OCI-LY1 (cell line): ENCODE measurements around the gene DCUN1D2.

Experiments
- CTCF ChIP-seq: fragments of 200-600 bp; sonication (generic), shearing (Covaris generic); IDR thresholded peaks from 2 replicates; pipeline ENCODE4 v1.5.1; 2017; ENCODE audit warnings: mild to moderate bottlenecking, antibody characterized with exemption, low read length, moderate library complexity, mixed read lengths
- EZH2 ChIP-seq: fragments of 200-600 bp; sonication (generic), shearing (Covaris generic); IDR thresholded peaks from 2 replicates; pipeline ENCODE4 v1.8.0; 2017; ENCODE audit warnings: borderline replicate concordance, mixed run types, mild to moderate bottlenecking, antibody characterized with exemption, low read length, moderate library complexity, mixed read lengths

- no peak for TF ChIP-seq CTCF
- TF ChIP-seq EZH2 = no peak
These were observed 60.9 kb downstream of the DCUN1D2 start for GRCh38 chr13:113429608-113429985.
